Stimulated activated naive CD8-positive, alpha-beta T cell treated with anti-CD3 and anti-CD28 coated beads, Interleukin-15, Interleukin-2, amounts not matched to agents 100 ng/mL and 50 ng/mL, for 24 hours (primary cell): ENCODE data around the gene ABHD6.
"Not testable (repeated sequence)": the region's sequence is repeated elsewhere in the genome, so short reads cannot be mapped to it uniquely, and the experiment has no call there.

Experiments
- H3K27ac Mint-ChIP-seq: one replicate; pipeline ENCODE4 v1.8.0; 2021; ENCODE audit warnings: mild to moderate bottlenecking, mixed read lengths
- H3K27me3 Mint-ChIP-seq: one replicate; pipeline ENCODE4 v1.8.0; 2021; ENCODE audit warnings: mixed read lengths
- H3K36me3 Mint-ChIP-seq: one replicate; pipeline ENCODE4 v1.8.0; 2021; ENCODE audit warnings: low read depth, mixed read lengths
- H3K4me1 Mint-ChIP-seq: one replicate; pipeline ENCODE4 v1.8.0; 2021; ENCODE audit warnings: low read depth, mixed read lengths
- H3K4me3 Mint-ChIP-seq: one replicate; pipeline ENCODE4 v1.8.0; 2021; ENCODE audit warnings: mild to moderate bottlenecking, mixed read lengths
- H3K9me3 Mint-ChIP-seq: one replicate; pipeline ENCODE4 v1.8.0; 2021; ENCODE audit warnings: mixed read lengths

ABHD6 gene

GRCh38 chr3:58222161-58222724 lies 15.3 kb upstream of the ABHD6 start:
- H3K36me3 Mint-ChIP-seq: no peaks in the 10 kb centered on the region
- peaks cover 11% of the 10 kb centered on the region for H3K4me1 Mint-ChIP-seq
- H3K27me3 Mint-ChIP-seq: no peaks in the 10 kb centered on the region
- no peak overlapping the region for H3K4me3 Mint-ChIP-seq
- no peak overlapping the region for H3K27ac Mint-ChIP-seq
- no peaks in the 10 kb centered on the region for H3K9me3 Mint-ChIP-seq

GRCh38 chr3:58223855-58224254 lies 13.7 kb upstream of the ABHD6 start:
- H3K27me3 Mint-ChIP-seq: peaks cover 4% of the 10 kb centered on the region

GRCh38 chr3:58227933-58228332 lies 9.7 kb upstream of the ABHD6 start:
- not testable (repeated sequence) for H3K4me1 Mint-ChIP-seq, H3K36me3 Mint-ChIP-seq, H3K4me3 Mint-ChIP-seq, H3K27ac Mint-ChIP-seq, H3K9me3 Mint-ChIP-seq
- H3K27me3 Mint-ChIP-seq: peaks cover 19% of the 10 kb centered on the region

More at GRCh38 chr3:58223855-58224254, 13.7 kb upstream of the ABHD6 start:
- H3K4me3 Mint-ChIP-seq: no peak overlapping the region
- H3K36me3 Mint-ChIP-seq: no peaks in the 10 kb centered on the region
- H3K9me3 Mint-ChIP-seq: no peaks in the 10 kb centered on the region
- H3K4me1 Mint-ChIP-seq: peaks cover 3% of the 10 kb centered on the region
- H3K27ac Mint-ChIP-seq: no peak overlapping the region

- Mint-ChIP-seq H3K9me3 (no peaks in the 10 kb centered on the region), H3K27me3 (peaks cover 19% of the 10 kb centered on the region), H3K27ac (no peak overlapping the region), H3K36me3 (no peaks in the 10 kb centered on the region), H3K4me1 (peaks cover 9% of the 10 kb centered on the region), H3K4me3 (no peak overlapping the region)
These were observed 6.6 kb upstream of the ABHD6 start for GRCh38 chr3:58230876-58231552.

- H3K27ac Mint-ChIP-seq: no peak overlapping the region
- H3K9me3 Mint-ChIP-seq: no peaks in the 10 kb centered on the region
- H3K27me3 Mint-ChIP-seq: peaks cover 19% of the 10 kb centered on the region
- no peaks in the 10 kb centered on the region for H3K36me3 Mint-ChIP-seq
- no peak overlapping the region for H3K4me3 Mint-ChIP-seq
- H3K4me1 Mint-ChIP-seq: peaks cover 12% of the 10 kb centered on the region
These were observed 5.9 kb upstream of the ABHD6 start for GRCh38 chr3:58231666-58232065.

GRCh38 chr3:58234516-58234931 lies 3.1 kb upstream of the ABHD6 start:
- peaks cover 15% of the 10 kb centered on the region for H3K27me3 Mint-ChIP-seq
- H3K4me1 Mint-ChIP-seq: peaks cover 22% of the 10 kb centered on the region
- no peak overlapping the region for H3K27ac Mint-ChIP-seq
- H3K36me3 Mint-ChIP-seq: no peaks in the 10 kb centered on the region
- H3K9me3 Mint-ChIP-seq: no peaks in the 10 kb centered on the region
- H3K4me3 Mint-ChIP-seq: no peak overlapping the region

GRCh38 chr3:58235970-58236369 lies 1.6 kb upstream of the ABHD6 start:
- Mint-ChIP-seq H3K36me3 (no peaks in the 10 kb centered on the region), H3K9me3 (no peaks in the 10 kb centered on the region), H3K4me1 (peaks cover 22% of the 10 kb centered on the region), H3K27me3 (peaks cover 15% of the 10 kb centered on the region), H3K27ac (no peak overlapping the region), H3K4me3 (no peak overlapping the region)

GRCh38 chr3:58236527-58237237 lies 910 bp upstream of the ABHD6 start:
- Mint-ChIP-seq H3K36me3 (no peaks in the 10 kb centered on the region), H3K27ac (peak overlapping the region; percentile 83), H3K27me3 (peaks cover 10% of the 10 kb centered on the region), H3K4me3 (peak overlapping the region; percentile 87), H3K4me1 (peaks cover 22% of the 10 kb centered on the region), H3K9me3 (no peaks in the 10 kb centered on the region)

GRCh38 chr3:58237941-58238681 lies 519 bp downstream of the ABHD6 start:
- Mint-ChIP-seq H3K4me3 (peak overlapping the region; percentile 88), H3K36me3 (no peaks in the 10 kb centered on the region), H3K9me3 (no peaks in the 10 kb centered on the region), H3K27ac (peak overlapping the region; percentile 31), H3K4me1 (peaks cover 13% of the 10 kb centered on the region), H3K27me3 (no peaks in the 10 kb centered on the region)

GRCh38 chr3:58238830-58239229 lies 1.2 kb downstream of the ABHD6 start:
- no peaks in the 10 kb centered on the region for H3K9me3 Mint-ChIP-seq
- H3K4me1 Mint-ChIP-seq: peaks cover 13% of the 10 kb centered on the region
- no peak overlapping the region for H3K27ac Mint-ChIP-seq
- H3K27me3 Mint-ChIP-seq: no peaks in the 10 kb centered on the region
- no peaks in the 10 kb centered on the region for H3K36me3 Mint-ChIP-seq
- H3K4me3 Mint-ChIP-seq: peak overlapping the region; percentile 88

- Mint-ChIP-seq H3K9me3 (no peaks in the 10 kb centered on the region), H3K36me3 (no peaks in the 10 kb centered on the region), H3K4me3 (no peak overlapping the region), H3K27me3 (no peaks in the 10 kb centered on the region), H3K4me1 (peaks cover 11% of the 10 kb centered on the region), H3K27ac (no peak overlapping the region)
These were observed 3.9 kb downstream of the ABHD6 start for GRCh38 chr3:58241306-58242044.

GRCh38 chr3:58242340-58242739 lies 4.7 kb downstream of the ABHD6 start:
- H3K4me3 Mint-ChIP-seq: no peak overlapping the region

GRCh38 chr3:58242860-58243259 lies 5.3 kb downstream of the ABHD6 start:
- H3K4me1 Mint-ChIP-seq, H3K36me3 Mint-ChIP-seq, H3K27me3 Mint-ChIP-seq, H3K9me3 Mint-ChIP-seq, H3K4me3 Mint-ChIP-seq, H3K27ac Mint-ChIP-seq: not testable (repeated sequence)

More at GRCh38 chr3:58242340-58242739, 4.7 kb downstream of the ABHD6 start:
- H3K9me3 Mint-ChIP-seq: no peaks in the 10 kb centered on the region
- peaks cover 6% of the 10 kb centered on the region for H3K4me1 Mint-ChIP-seq
- H3K27me3 Mint-ChIP-seq: no peaks in the 10 kb centered on the region
- H3K36me3 Mint-ChIP-seq: no peaks in the 10 kb centered on the region
- no peak overlapping the region for H3K27ac Mint-ChIP-seq

- Mint-ChIP-seq H3K4me1 (no peaks in the 10 kb centered on the region), H3K27me3 (no peaks in the 10 kb centered on the region), H3K4me3 (no peak overlapping the region), H3K36me3 (no peaks in the 10 kb centered on the region), H3K9me3 (no peaks in the 10 kb centered on the region), H3K27ac (no peak overlapping the region)
These were observed 6.5 kb downstream of the ABHD6 start for GRCh38 chr3:58243976-58244585.
